ENCODE results near the gene GSC2. TPM values are rescaled to one million over a fixed set of nuclear protein-coding genes. Genes with fewer than 3 reads are reported as not detected.

GSC2 gene
- total and polyA plus RNA-seq, 9 of the 15 experiments (the other 6 are each of a cell fraction or from before 2014, with no cell fraction given) = not detected

- TF ChIP-seq SRF (CRISPR knock-in tag; IDR thresholded peaks at IDR 0.05) (no peak), FOXJ3 (CRISPR knock-in tag; IDR thresholded peaks at IDR 0.05) (no peak), THRA (IDR thresholded peaks at IDR 0.05) (no peak), GABPB1 (CRISPR knock-in tag; IDR thresholded peaks at IDR 0.05) (no peak), ZNF695 (CRISPR knock-in tag; IDR thresholded peaks at IDR 0.05) (no peak), SAFB2 (IDR thresholded peaks at IDR 0.05; ENCODE audit: borderline replicate concordance, low read depth, low read length, severe bottlenecking) (no peak), TGIF2 (CRISPR knock-in tag; IDR thresholded peaks at IDR 0.05) (no peak), ZNF512 (tag; IDR thresholded peaks at IDR 0.05) (no peak), ZKSCAN1 (IDR thresholded peaks at IDR 0.05; ENCODE audit: low read depth, low read length) (no peak), L3MBTL2 (IDR thresholded peaks at IDR 0.05) (no peak), ZNF609 (CRISPR knock-in tag; IDR thresholded peaks at IDR 0.05; ENCODE audit: borderline replicate concordance) (no peak), ZNF408 (CRISPR knock-in tag; IDR thresholded peaks at IDR 0.05; ENCODE audit: low read depth) (no peak), BACH1 (tag; IDR thresholded peaks at IDR 0.05) (no peak), ATF7 (IDR thresholded peaks at IDR 0.05) (no peak), TEAD1 (CRISPR knock-in tag; IDR thresholded peaks at IDR 0.05) (no peak), ID3 (CRISPR knock-in tag; IDR thresholded peaks at IDR 0.05) (no peak), ID3 (tag; IDR thresholded peaks at IDR 0.05) (no peak)
- TF ChIP-seq, protein P1, sequence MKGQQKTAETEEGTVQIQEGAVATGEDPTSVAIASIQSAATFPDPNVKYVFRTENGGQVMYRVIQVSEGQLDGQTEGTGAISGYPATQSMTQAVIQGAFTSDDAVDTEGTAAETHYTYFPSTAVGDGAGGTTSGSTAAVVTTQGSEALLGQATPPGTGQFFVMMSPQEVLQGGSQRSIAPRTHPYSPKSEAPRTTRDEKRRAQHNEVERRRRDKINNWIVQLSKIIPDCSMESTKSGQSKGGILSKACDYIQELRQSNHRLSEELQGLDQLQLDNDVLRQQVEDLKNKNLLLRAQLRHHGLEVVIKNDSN (CRISPR knock-in tag; IDR thresholded peaks at IDR 0.05) = no peak
Observed at GRCh38 chr22:19184276-19184997, 34.3 kb upstream of the GSC2 start (continued).

Measured in K562 (cell line).